ES-I3 (cell line): ENCODE results near the gene RAD51B.

ENCODE experiments used
- H3K36me3 ChIP-seq: 2 replicates; pipeline ENCODE4 v1.6.1; 2013; ENCODE audit warnings: mild to moderate bottlenecking, low read length, control low read depth, moderate library complexity; ENCODE audit not compliant: insufficient read depth
- H3K4me1 ChIP-seq: 2 replicates; pipeline ENCODE4 v1.6.1; 2013; ENCODE audit warnings: mild to moderate bottlenecking, control low read depth, low read length; ENCODE audit not compliant: insufficient read depth
- H3K9ac ChIP-seq: 2 replicates; pipeline ENCODE4 v1.6.1; 2013; ENCODE audit warnings: low read depth, mild to moderate bottlenecking, low read length, moderate library complexity
- H3K9me3 ChIP-seq: 2 replicates; pipeline ENCODE4 v1.6.1; 2013; ENCODE audit warnings: mild to moderate bottlenecking, low read length, moderate library complexity; ENCODE audit not compliant: control insufficient read depth, insufficient read depth

Gene RAD51B

GRCh38 chr14:68466491-68466977 lies 647.0 kb downstream of the RAD51B start:
- Histone ChIP-seq H3K9me3 (no peaks in the 10 kb centered on the region), H3K9ac (no peak overlapping the region), H3K36me3 (no peaks in the 10 kb centered on the region), H3K4me1 (peaks cover 32% of the 10 kb centered on the region)

GRCh38 chr14:68467425-68467824 lies 647.8 kb downstream of the RAD51B start:
- H3K4me1 ChIP-seq: peaks cover 40% of the 10 kb centered on the region
- no peaks in the 10 kb centered on the region for H3K9me3 ChIP-seq
- no peaks in the 10 kb centered on the region for H3K36me3 ChIP-seq
- no peak overlapping the region for H3K9ac ChIP-seq

DNA sequence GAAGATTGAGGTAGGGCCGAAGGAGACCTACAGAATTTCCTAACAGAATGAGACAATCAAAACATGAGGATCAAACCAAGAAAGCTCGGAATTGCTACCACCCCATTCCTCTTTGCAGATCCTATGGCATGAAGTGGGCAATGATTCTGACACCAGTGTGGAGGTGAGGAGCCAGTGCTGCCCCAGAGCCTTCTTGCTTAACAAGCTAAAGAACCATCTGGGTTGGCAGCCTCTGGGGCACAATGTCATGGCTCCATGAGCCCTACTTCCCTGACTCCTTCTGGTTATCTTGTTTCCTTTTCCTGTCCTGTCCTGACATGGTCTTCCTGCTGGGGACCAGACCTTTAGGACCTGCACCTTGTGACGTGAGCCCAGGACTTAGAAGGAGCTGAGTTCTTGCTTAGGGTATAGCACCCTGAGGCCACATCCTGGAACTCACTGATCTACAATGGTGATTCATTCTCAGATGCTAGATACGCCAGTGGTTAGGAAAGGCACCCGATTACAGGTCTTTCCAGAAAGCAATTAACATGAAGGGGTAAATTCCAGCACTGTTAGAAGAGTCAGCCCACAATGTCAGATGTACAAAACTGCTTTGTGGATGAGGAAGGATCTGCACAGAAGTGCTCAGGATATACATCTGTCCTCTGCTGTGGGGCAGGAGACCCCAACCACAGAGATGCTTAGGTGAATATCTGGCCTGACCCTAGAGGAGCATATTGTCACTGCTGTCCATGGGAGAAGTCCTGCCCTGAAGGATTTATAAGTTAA lies 649.0 kb downstream of the RAD51B start:
- peaks cover 49% of the 10 kb centered on the region for H3K4me1 ChIP-seq
- no peak overlapping the region for H3K9ac ChIP-seq
- H3K9me3 ChIP-seq: no peaks in the 10 kb centered on the region

DNA sequence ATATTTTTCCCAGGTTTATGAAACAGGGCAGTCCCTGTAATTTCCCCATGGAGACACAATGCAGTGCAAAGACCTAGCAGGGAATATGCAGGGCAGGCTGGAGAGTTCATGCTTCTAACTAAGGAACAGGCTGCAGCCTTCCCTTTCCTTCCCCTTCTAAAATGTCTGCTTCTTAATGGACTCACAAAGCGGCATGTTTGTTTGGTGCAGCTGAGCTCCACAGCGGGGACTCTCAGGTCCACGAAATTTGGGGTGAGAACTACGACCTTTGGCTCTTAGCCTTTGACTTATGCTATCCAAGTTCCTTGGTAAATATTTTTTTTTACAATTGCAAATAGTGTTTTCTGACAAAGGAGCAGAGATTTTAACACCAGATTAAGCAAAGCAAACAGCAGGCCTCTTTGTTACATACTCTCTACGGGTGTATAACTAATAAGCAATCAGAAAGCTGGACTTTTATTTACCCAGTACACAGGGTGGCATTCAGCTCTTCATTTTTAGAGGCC lies 649.7 kb downstream of the RAD51B start:
- no peaks in the 10 kb centered on the region for H3K36me3 ChIP-seq
- peaks cover 49% of the 10 kb centered on the region for H3K4me1 ChIP-seq
- H3K9me3 ChIP-seq: no peaks in the 10 kb centered on the region
- H3K9ac ChIP-seq: no peak overlapping the region; the same call in 1 of the 2 replicates

More for the DNA sequence above, 649.0 kb downstream of the RAD51B start:
- H3K36me3 ChIP-seq: no peaks in the 10 kb centered on the region

DNA sequence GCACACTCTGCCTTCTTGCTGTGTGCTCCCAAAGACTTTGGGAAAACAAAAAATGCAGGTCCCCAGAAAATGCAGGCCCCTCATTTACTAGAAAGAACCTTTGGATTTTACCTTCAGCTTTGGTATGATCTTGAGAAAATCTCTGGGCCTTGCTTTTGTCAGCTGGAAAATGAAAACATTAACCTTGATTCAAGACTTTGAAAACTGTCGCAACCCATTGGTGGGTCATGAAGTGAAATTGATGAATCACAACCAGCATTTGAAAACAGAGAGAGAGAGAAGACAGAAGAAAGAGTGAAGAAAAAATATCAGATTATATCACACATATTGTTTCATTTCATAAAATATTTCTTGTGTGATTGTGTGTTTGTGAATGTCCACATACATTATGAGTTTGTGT lies 650.8 kb downstream of the RAD51B start:
- no peak overlapping the region for H3K9ac ChIP-seq
- no peaks in the 10 kb centered on the region for H3K9me3 ChIP-seq
- no peaks in the 10 kb centered on the region for H3K36me3 ChIP-seq
- H3K4me1 ChIP-seq: peaks cover 49% of the 10 kb centered on the region

- H3K36me3 ChIP-seq: no peaks in the 10 kb centered on the region
- no peak overlapping the region for H3K9ac ChIP-seq
- H3K4me1 ChIP-seq: peaks cover 55% of the 10 kb centered on the region
- H3K9me3 ChIP-seq: no peaks in the 10 kb centered on the region
Measured at GRCh38 chr14:68471029-68471963, 651.7 kb downstream of the RAD51B start.

- peaks cover 56% of the 10 kb centered on the region for H3K4me1 ChIP-seq
- H3K36me3 ChIP-seq: no peaks in the 10 kb centered on the region
- H3K9ac ChIP-seq: no peak overlapping the region
- no peaks in the 10 kb centered on the region for H3K9me3 ChIP-seq
Measured at GRCh38 chr14:68471964-68472508, 652.5 kb downstream of the RAD51B start.

DNA sequence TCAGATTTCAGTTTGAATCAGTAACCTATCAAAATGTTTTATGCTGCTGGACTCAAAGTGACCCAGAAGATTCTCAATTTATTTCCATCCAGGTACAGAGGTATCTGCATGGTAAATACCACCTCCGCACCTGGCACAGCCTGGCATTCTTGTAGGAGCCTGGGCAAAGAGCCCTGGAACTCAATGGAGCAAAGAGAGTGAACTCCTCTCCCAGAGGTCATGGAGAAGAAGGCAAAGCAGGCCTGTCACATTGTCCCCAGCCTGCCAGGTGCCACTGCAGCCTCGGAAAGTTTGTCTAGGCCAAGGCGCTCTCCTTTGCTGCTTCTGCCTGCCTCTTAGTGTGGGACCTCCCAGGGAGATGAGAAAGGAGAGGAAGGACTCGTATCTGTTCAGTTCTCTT lies 653.5 kb downstream of the RAD51B start:
- H3K4me1 ChIP-seq: peaks cover 57% of the 10 kb centered on the region
- H3K9ac ChIP-seq: no peak overlapping the region
- no peaks in the 10 kb centered on the region for H3K36me3 ChIP-seq
- H3K9me3 ChIP-seq: no peaks in the 10 kb centered on the region

DNA sequence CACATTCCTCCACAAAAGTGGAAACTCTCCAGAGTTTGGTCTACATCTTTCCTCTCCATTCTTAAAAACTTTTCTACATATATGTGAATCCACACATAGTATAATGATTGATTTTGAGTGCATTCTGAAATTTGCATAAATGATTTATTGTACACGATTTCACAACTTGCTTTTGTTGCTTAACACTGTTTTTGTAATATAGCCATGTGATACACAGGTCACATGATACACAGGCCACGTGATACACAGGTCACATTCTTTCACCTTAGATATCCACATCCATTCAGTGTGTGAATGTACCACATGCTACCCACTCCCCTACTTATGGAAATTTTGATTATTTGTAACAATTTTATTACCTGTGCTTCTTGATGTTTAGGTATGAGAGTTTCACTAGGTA lies 654.2 kb downstream of the RAD51B start:
- H3K36me3 ChIP-seq: no peaks in the 10 kb centered on the region
- peaks cover 59% of the 10 kb centered on the region for H3K4me1 ChIP-seq
- no peaks in the 10 kb centered on the region for H3K9me3 ChIP-seq
- no peak overlapping the region for H3K9ac ChIP-seq

- Histone ChIP-seq H3K36me3 (no peaks in the 10 kb centered on the region), H3K9me3 (no peaks in the 10 kb centered on the region), H3K9ac (no peak overlapping the region), H3K4me1 (peaks cover 50% of the 10 kb centered on the region)
Measured at GRCh38 chr14:68474741-68475140, 655.2 kb downstream of the RAD51B start.

DNA sequence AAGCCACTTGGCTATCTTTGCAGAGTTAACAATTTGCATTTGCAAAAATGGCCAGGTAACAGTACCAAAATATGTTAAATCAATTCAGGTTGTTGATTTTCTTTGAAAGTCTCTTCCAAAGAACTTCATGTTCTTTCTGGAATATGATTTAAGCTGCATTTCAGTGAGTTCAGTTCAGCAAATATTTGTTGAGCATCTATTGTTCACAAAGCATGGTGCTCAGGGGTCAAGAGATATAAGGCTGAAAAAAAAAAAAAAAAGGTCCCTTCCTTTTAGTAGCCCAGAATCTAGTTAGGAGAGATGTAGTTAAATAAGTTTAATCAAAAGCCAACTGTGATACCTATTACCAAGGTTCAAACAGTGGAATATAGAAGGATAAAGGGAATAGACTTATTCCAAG lies 656.2 kb downstream of the RAD51B start:
- no peaks in the 10 kb centered on the region for H3K9me3 ChIP-seq
- H3K36me3 ChIP-seq: no peaks in the 10 kb centered on the region
- peaks cover 40% of the 10 kb centered on the region for H3K4me1 ChIP-seq
- no peak overlapping the region for H3K9ac ChIP-seq

DNA sequence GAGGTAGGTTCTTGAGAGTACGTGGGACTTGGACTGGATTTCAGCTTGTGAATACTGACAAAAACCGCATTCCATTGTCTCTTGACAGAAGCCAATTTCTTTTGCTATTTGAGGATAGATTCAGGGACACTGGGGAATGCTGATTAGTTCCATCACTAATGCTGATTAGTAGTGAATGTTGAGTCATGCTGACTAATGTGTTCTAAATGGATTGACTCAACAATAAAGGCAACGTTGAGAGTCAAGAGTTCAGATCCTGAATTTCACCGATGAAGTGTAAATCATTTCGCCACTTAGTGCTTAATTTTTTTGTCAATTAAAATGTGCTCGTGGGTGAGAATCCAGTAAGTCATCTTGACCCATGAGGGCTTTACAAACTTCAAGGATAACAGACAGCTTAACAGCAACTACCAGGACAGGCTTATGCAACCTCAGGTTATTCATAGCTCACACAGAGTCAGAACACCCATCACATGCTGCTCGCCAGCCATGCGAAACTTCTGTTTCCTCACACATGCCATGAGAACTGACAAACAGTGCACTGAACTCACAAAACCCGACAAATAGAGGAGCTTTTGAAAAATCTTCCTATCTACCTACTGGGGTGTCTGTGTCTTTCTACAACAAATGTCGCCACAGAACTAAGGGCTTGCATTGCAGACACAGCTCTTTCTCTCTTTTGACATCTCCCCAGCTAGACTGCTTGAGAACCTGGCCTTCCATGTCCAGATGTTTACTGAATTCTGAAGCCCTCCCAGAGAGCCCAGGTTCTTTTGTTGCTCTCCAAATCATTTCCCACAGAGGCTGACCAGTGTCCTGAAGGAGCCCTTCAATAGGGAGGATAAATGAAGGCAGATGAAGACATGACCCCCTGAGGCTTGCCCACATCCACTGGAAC lies 656.9 kb downstream of the RAD51B start:
- Histone ChIP-seq H3K4me1 (peaks cover 34% of the 10 kb centered on the region), H3K9ac (no peak overlapping the region), H3K36me3 (no peaks in the 10 kb centered on the region), H3K9me3 (no peaks in the 10 kb centered on the region)

DNA sequence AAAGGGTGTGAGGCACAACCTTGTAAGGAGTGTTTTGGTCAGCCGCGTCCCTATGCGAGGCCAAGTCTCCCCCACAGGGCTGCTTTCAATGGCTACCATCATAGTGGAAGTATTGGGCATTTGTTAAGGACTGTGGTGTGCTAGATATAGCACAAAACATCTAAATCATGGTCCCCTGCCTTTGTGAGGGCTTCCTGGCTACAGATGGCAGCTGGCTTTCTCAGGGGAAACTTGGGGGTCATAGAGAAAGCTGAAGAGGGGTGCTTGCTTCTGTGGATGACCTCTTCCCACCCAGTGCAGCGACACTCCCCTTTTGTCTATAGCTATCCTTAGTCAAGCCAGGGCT lies 657.5 kb downstream of the RAD51B start:
- peaks cover 30% of the 10 kb centered on the region for H3K4me1 ChIP-seq
- no peak overlapping the region for H3K9ac ChIP-seq
- H3K9me3 ChIP-seq: no peaks in the 10 kb centered on the region
- H3K36me3 ChIP-seq: no peaks in the 10 kb centered on the region
